ENCODE results near the gene RAPGEF1. TPM values are rescaled to one million over a fixed set of nuclear protein-coding genes. Genes with fewer than 3 reads are reported as not detected.

Gene RAPGEF1
- total and polyA plus RNA-seq, 2 donors (not counting 3 experiments of a cell fraction or from before 2014, with no cell fraction given) = 50.0 to 124 TPM

DNA sequence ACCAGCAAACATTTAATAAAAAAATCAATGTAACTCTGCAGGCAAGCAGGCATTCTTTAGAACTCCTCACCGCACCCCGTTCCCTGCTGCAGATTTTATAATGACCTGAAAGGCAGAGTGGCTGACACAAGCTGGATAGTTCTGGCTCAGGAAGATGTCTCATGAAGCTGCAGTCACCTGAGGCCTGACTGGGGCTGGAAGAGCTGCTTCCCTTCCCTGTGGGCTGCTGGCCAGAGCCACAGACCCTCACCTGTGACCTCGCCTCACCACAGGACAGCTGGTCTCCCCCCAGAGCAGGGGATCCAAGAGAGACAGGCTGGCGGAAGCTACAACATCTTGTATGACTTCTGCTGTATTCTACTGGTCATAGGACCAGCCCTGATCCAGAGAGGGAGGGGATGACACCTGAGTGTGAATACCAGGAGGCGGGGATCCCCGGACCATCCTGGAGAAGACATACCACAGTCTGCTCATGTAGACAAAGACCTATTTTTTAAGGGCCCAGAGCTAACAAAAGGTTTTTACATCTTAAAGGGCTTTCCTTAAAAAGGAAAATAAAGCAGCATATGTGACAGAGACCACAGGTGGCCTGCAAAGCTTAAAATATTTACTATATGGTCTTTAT lies 43.9 kb downstream of the RAPGEF1 start:
- BruUV-seq (replicated peaks) = no TSS peak
- ChIA-PET POLR2A (no interaction called here), CTCF (interaction anchor here (0.5 to 2.7 kb wide), 9 partner anchors 9 to 104 kb away, joined by 3 to 10 read pairs (median 4); no protein-coding TSS in a partner anchor)
- Histone ChIP-seq H3K27ac (ENCODE audit: insufficient read depth, low read depth, low read length) (no peak overlapping the region), H2AFZ (ENCODE audit: low read depth, low read length) (no peak overlapping the region), H3K4me1 (ENCODE audit: control insufficient read depth, extremely low read depth, insufficient read depth, low read length) (peaks cover 10% of the 10 kb centered on the region), H3K27me3 (ENCODE audit: control insufficient read depth in 2 of 2, insufficient read depth in 2 of 2, low read length in 2 of 2) (no peaks in the 10 kb centered on the region), H3K36me3 (ENCODE audit: control insufficient read depth in 2 of 2, extremely low read depth in 1 of 2, insufficient read depth in 2 of 2, low read length in 2 of 2) (peaks cover 0 to 2% of the 10 kb centered on the region in 2 experiments), H3K4me3 (replicated peaks in 1 of 3; ENCODE audit: insufficient read depth in 1 of 3, low read depth in 1 of 3, low read length in 3 of 3) (no peak overlapping the region), H4K20me1 (replicated peaks; ENCODE audit: control insufficient read depth, extremely low read depth, insufficient read depth, low read length) (peaks cover 4% of the 10 kb centered on the region), H3K9ac (replicated peaks; ENCODE audit: extremely low read depth, insufficient read depth, low read length) (no peak overlapping the region), H3K79me2 (ENCODE audit: control insufficient read depth, insufficient read depth, low read length) (peaks cover 95% of the 10 kb centered on the region), H3K9me3 (replicated peaks; ENCODE audit: control insufficient read depth, insufficient read depth, low read length) (no peaks in the 10 kb centered on the region), H3K9me1 (replicated peaks; ENCODE audit: control insufficient read depth, extremely low read depth, insufficient read depth, low read length) (no peaks in the 10 kb centered on the region), H3K4me2 (ENCODE audit: insufficient read depth, low read length) (no peak overlapping the region)
- dilution Hi-C loops (cut with MboI; ENCODE audit: extremely low pct_ligation_motif_present, low sequenced_read_pairs) (no loop called here), intact Hi-C loops (cut with micrococcal nuclease) (no loop called here)
- FAIRE-seq (no peak), DNase-seq (ENCODE audit: low read depth, low spot score) (no peak)
- TF ChIP-seq, protein P1, sequence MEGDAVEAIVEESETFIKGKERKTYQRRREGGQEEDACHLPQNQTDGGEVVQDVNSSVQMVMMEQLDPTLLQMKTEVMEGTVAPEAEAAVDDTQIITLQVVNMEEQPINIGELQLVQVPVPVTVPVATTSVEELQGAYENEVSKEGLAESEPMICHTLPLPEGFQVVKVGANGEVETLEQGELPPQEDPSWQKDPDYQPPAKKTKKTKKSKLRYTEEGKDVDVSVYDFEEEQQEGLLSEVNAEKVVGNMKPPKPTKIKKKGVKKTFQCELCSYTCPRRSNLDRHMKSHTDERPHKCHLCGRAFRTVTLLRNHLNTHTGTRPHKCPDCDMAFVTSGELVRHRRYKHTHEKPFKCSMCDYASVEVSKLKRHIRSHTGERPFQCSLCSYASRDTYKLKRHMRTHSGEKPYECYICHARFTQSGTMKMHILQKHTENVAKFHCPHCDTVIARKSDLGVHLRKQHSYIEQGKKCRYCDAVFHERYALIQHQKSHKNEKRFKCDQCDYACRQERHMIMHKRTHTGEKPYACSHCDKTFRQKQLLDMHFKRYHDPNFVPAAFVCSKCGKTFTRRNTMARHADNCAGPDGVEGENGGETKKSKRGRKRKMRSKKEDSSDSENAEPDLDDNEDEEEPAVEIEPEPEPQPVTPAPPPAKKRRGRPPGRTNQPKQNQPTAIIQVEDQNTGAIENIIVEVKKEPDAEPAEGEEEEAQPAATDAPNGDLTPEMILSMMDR (IDR thresholded peaks at IDR 0.05; ENCODE audit: extremely low read depth in 1 of 2, insufficient read depth in 1 of 2, low read depth in 1 of 2, low read length in 2 of 2) = no peak

DNA sequence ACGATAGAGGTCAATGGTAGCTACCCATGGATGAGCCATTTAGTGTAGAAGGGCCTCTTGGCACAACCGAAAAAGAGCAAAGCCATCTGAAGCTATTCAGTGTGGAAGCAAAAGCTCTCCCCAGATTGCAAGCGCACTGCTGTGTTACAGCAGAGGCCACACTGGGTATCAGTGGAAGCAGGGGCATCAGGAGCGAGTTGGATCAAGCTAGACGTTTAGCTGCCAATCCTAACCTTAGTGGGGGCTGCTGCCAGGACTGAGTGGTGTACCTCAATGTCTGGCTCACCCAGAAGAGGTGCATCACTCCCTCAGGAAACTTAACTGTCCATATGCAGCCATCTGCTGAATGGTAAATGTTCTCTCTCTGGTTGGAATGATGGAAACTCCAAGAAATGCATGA lies 44.5 kb downstream of the RAPGEF1 start:
- Histone ChIP-seq H3K4me3 (replicated peaks in 1 of 3; ENCODE audit: insufficient read depth in 1 of 3, low read depth in 1 of 3, low read length in 3 of 3) (no peak overlapping the region), H3K79me2 (ENCODE audit: control insufficient read depth, insufficient read depth, low read length) (peaks cover 90% of the 10 kb centered on the region), H3K27me3 (ENCODE audit: control insufficient read depth in 2 of 2, insufficient read depth in 2 of 2, low read length in 2 of 2) (no peaks in the 10 kb centered on the region), H3K9ac (replicated peaks; ENCODE audit: extremely low read depth, insufficient read depth, low read length) (no peak overlapping the region), H4K20me1 (replicated peaks; ENCODE audit: control insufficient read depth, extremely low read depth, insufficient read depth, low read length) (peaks cover 6% of the 10 kb centered on the region), H3K9me1 (replicated peaks; ENCODE audit: control insufficient read depth, extremely low read depth, insufficient read depth, low read length) (no peaks in the 10 kb centered on the region), H3K36me3 (ENCODE audit: control insufficient read depth in 2 of 2, extremely low read depth in 1 of 2, insufficient read depth in 2 of 2, low read length in 2 of 2) (peaks cover 0 to 2% of the 10 kb centered on the region in 2 experiments), H3K4me1 (ENCODE audit: control insufficient read depth, extremely low read depth, insufficient read depth, low read length) (peaks cover 8% of the 10 kb centered on the region), H3K4me2 (ENCODE audit: insufficient read depth, low read length) (no peak overlapping the region), H3K9me3 (replicated peaks; ENCODE audit: control insufficient read depth, insufficient read depth, low read length) (no peaks in the 10 kb centered on the region), H2AFZ (ENCODE audit: low read depth, low read length) (no peak overlapping the region), H3K27ac (ENCODE audit: insufficient read depth, low read depth, low read length) (no peak overlapping the region)
- CTCF ChIA-PET = interaction anchor here (0.8 to 2.7 kb wide), 4 partner anchors 12 to 104 kb away, joined by 3 to 10 read pairs (median 4); no protein-coding TSS in a partner anchor
- no peak for DNase-seq (ENCODE audit: low read depth, low spot score)
- TF ChIP-seq POLR2AphosphoS5 (IDR thresholded peaks at IDR 0.05; ENCODE audit: insufficient read depth, low read depth, low read length) (no peak), MYC (IDR thresholded peaks at IDR 0.05; ENCODE audit: low read depth, low read length) (no peak), JUN (IDR thresholded peaks at IDR 0.05; ENCODE audit: borderline replicate concordance, insufficient read depth, insufficient read length, low read depth) (no peak), POLR2A (IDR thresholded peaks at IDR 0.05; ENCODE audit: low read depth, low read length) (no peak)
- no peak for FAIRE-seq
- dilution Hi-C loops (cut with MboI; ENCODE audit: extremely low pct_ligation_motif_present, low sequenced_read_pairs) (no loop called here), intact Hi-C loops (cut with micrococcal nuclease) (no loop called here)
- POLR2A ChIA-PET = no interaction called here
- no TSS peak for BruUV-seq (replicated peaks)
